ENCODE data around the gene USP16. TPM values are rescaled to one million over a fixed set of nuclear protein-coding genes. Genes with fewer than 3 reads are reported as not detected.

USP16 gene
- polyA plus RNA-seq, 3 donors = 11.6 to 23.6 (median 16.2) TPM

DNA sequence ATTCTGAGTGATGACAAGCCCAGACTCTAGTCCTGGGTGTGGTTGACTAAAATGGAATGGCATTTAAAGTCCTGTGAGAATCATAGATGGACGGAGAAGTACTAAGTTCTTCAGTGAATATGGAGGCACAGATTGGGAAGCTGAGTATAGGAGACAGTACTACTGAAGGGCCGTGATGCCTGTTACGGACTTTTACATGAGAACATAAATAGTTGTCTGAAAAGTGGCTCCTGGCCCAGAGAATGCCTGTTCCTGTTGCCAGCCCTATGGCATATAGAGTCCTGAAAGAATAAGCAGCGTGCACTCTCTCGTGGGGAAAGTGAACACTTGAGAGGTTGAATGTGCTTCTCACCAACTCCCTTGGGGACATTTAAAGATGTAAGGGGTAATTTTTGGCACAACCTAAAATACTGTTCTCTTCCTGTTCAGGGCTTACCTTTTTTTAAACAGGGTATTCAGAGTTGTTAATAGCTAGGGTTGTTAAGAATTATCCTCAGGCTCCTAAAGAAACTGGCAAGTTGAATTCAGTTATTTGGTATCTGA lies 28.6 kb downstream of the USP16 start:
- Histone ChIP-seq H3K27ac (ENCODE audit: low read depth in 1 of 2, low read length in 2 of 2) (no peak overlapping the region), H3K4me3 (replicated peaks in 1 of 3; ENCODE audit: low read depth in 2 of 3, low read length in 3 of 3) (no peak overlapping the region), H3K9ac (ENCODE audit: insufficient read depth, low read length, poor library complexity, severe bottlenecking) (no peak overlapping the region), H3K27me3 (ENCODE audit: control insufficient read depth in 2 of 2, insufficient read depth in 2 of 2, low read length in 2 of 2) (no peaks in the 10 kb centered on the region), H2AFZ (ENCODE audit: insufficient read depth, low read depth, low read length, poor library complexity, severe bottlenecking) (no peak overlapping the region), H3K4me1 (ENCODE audit: control insufficient read depth in 1 of 2, insufficient read depth in 2 of 2, low read length in 2 of 2) (no peaks in the 10 kb centered on the region), H3K4me2 (replicated peaks; ENCODE audit: extremely low read depth, low read length, poor library complexity, severe bottlenecking) (no peak overlapping the region), H4K20me1 (ENCODE audit: insufficient read depth, low read length) (peaks cover 35% of the 10 kb centered on the region), H3K79me2 (ENCODE audit: insufficient read depth, low read length) (peaks cover 4% of the 10 kb centered on the region), H3K9me3 (replicated peaks in 1 of 2; ENCODE audit: control insufficient read depth in 1 of 2, insufficient read depth in 1 of 2, low read length in 2 of 2) (no peaks in the 10 kb centered on the region), H3K36me3 (replicated peaks in 1 of 2; ENCODE audit: control insufficient read depth in 1 of 2, insufficient read depth in 2 of 2, low read length in 2 of 2) (peaks cover 95 to 98% of the 10 kb centered on the region in 2 donors)
- H3K4me3 Mint-ChIP-seq = no peak overlapping the region
- WGBS (ENCODE audit: insufficient coverage) = 96% methylated on average over 4 of the region's 5 CpGs
- peaks cover 0 to 2% (median 0%) of the 10 kb centered on the region in 7 donors for H3K9me3 Mint-ChIP-seq
- no peak for DNase-seq
- TF ChIP-seq, protein P1, sequence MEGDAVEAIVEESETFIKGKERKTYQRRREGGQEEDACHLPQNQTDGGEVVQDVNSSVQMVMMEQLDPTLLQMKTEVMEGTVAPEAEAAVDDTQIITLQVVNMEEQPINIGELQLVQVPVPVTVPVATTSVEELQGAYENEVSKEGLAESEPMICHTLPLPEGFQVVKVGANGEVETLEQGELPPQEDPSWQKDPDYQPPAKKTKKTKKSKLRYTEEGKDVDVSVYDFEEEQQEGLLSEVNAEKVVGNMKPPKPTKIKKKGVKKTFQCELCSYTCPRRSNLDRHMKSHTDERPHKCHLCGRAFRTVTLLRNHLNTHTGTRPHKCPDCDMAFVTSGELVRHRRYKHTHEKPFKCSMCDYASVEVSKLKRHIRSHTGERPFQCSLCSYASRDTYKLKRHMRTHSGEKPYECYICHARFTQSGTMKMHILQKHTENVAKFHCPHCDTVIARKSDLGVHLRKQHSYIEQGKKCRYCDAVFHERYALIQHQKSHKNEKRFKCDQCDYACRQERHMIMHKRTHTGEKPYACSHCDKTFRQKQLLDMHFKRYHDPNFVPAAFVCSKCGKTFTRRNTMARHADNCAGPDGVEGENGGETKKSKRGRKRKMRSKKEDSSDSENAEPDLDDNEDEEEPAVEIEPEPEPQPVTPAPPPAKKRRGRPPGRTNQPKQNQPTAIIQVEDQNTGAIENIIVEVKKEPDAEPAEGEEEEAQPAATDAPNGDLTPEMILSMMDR (IDR thresholded peaks at IDR 0.05) = no peak
- no peak overlapping the region for H3K27ac Mint-ChIP-seq
- intact Hi-C loops (cut with micrococcal nuclease) = no loop called here
- H3K27me3 Mint-ChIP-seq (ENCODE audit: low read depth in 3 of 3) = no peaks in the 10 kb centered on the region
- no peaks in the 10 kb centered on the region for H3K4me1 Mint-ChIP-seq
- H3K36me3 Mint-ChIP-seq = peaks cover 21 to 34% of the 10 kb centered on the region in 2 donors

DNA sequence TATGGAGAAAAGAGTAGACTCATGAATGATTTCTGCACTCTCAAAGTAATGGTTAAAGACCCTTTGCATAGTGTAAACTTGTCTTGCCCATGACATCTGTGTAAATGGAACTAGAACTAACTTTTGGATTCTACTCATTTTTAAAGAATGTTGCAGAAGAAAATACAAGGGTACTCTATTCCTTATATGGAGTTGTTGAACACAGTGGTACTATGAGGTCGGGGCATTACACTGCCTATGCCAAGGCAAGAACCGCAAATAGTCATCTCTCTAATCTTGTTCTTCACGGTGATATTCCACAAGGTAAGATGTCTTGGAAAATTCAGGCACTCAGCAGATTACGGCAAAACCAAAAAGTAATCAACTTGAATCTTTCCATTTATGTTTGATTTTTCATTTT lies 29.2 kb downstream of the USP16 start:
- TF ChIP-seq, protein P1 (IDR thresholded peaks at IDR 0.05) = no peak
- no peak overlapping the region for H3K27ac Mint-ChIP-seq
- 100% methylated on average over 2 of the region's 4 CpGs for WGBS (ENCODE audit: insufficient coverage)

More for the DNA sequence above, 29.2 kb downstream of the USP16 start:
- no peak overlapping the region for H3K27ac ChIP-seq (ENCODE audit: low read depth in 1 of 2, low read length in 2 of 2)
- no peaks in the 10 kb centered on the region for H3K9me3 ChIP-seq (replicated peaks in 1 of 2; ENCODE audit: control insufficient read depth in 1 of 2, insufficient read depth in 1 of 2, low read length in 2 of 2)
- H3K4me3 Mint-ChIP-seq = no peak overlapping the region
- no peak overlapping the region for H3K4me3 ChIP-seq (replicated peaks in 1 of 3; ENCODE audit: low read depth in 2 of 3, low read length in 3 of 3)
- H3K9ac ChIP-seq (ENCODE audit: insufficient read depth, low read length, poor library complexity, severe bottlenecking) = no peak overlapping the region
- H3K4me2 ChIP-seq (replicated peaks; ENCODE audit: extremely low read depth, low read length, poor library complexity, severe bottlenecking) = no peak overlapping the region
- H2AFZ ChIP-seq (ENCODE audit: insufficient read depth, low read depth, low read length, poor library complexity, severe bottlenecking) = no peak overlapping the region
- peaks cover 0 to 2% (median 0%) of the 10 kb centered on the region in 7 donors for H3K9me3 Mint-ChIP-seq
- no peaks in the 10 kb centered on the region for H3K4me1 ChIP-seq (ENCODE audit: control insufficient read depth in 1 of 2, insufficient read depth in 2 of 2, low read length in 2 of 2)
- no peaks in the 10 kb centered on the region for H3K27me3 Mint-ChIP-seq (ENCODE audit: low read depth in 3 of 3)
- intact Hi-C loops (cut with micrococcal nuclease) = no loop called here
- peaks cover 35% of the 10 kb centered on the region for H4K20me1 ChIP-seq (ENCODE audit: insufficient read depth, low read length)
- no peaks in the 10 kb centered on the region for H3K27me3 ChIP-seq (ENCODE audit: control insufficient read depth in 2 of 2, insufficient read depth in 2 of 2, low read length in 2 of 2)
- peaks cover 93 to 98% of the 10 kb centered on the region in 2 donors for H3K36me3 ChIP-seq (replicated peaks in 1 of 2; ENCODE audit: control insufficient read depth in 1 of 2, insufficient read depth in 2 of 2, low read length in 2 of 2)
- peaks cover 26 to 34% of the 10 kb centered on the region in 2 donors for H3K36me3 Mint-ChIP-seq
- H3K79me2 ChIP-seq (ENCODE audit: insufficient read depth, low read length) = peaks cover 4% of the 10 kb centered on the region
- DNase-seq = no peak
- no peaks in the 10 kb centered on the region for H3K4me1 Mint-ChIP-seq

Data from CD14-positive monocyte (primary cell).